Measurements from ENCODE around the gene AUNIP.

The AUNIP gene

DNA sequence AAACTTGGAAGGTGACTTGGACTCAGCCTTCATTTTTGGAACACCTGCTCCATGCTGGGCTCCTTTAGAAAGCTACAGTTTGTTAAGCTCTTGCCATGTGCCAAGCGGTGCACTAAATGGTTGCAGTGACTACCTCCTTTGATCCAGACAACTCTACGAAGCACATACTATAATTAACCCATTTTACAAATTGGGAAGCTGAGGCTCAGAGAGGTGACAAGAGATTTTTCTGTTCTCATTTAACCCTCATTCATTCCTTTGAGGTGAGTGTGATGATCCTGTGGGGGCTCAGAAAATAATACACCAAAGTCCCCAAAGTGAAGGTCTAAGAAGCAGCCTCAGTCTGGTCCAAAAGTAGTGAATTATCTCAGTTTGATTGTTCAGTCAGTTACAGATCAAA is 17.9 kb upstream of the AUNIP start:
- H2AFZ ChIP-seq (ENCODE audit: low read depth, low read length): no peak overlapping the region
- no peaks in the 10 kb centered on the region for H3K79me2 ChIP-seq (ENCODE audit: insufficient read depth, low read length)
- H3K4me2 ChIP-seq (ENCODE audit: insufficient read depth, low read length): no peak overlapping the region
- no peak for ATAC-seq (ENCODE audit: insufficient read depth, low read depth)
- no peaks in the 10 kb centered on the region for H3K4me1 ChIP-seq (ENCODE audit: insufficient read depth, low read length)
- no peaks in the 10 kb centered on the region for H3K9me3 ChIP-seq (ENCODE audit: insufficient read depth, low read length, severe bottlenecking)
- no peaks in the 10 kb centered on the region for H3K27me3 ChIP-seq (ENCODE audit: insufficient read depth, low read length, poor library complexity)
- DNase-seq: no peak
- no peaks in the 10 kb centered on the region for H4K20me1 ChIP-seq (ENCODE audit: insufficient read depth, low read length)
- H3K9ac ChIP-seq (ENCODE audit: low read depth, low read length): no peak overlapping the region
- H3K36me3 ChIP-seq (ENCODE audit: insufficient read depth, low read length): no peaks in the 10 kb centered on the region
- no peak overlapping the region for H3K27ac ChIP-seq (ENCODE audit: low read length)
- no peak overlapping the region for H3K4me3 ChIP-seq (ENCODE audit: low read depth in 1 of 2, low read length in 2 of 2)
- TF ChIP-seq, protein P1, sequence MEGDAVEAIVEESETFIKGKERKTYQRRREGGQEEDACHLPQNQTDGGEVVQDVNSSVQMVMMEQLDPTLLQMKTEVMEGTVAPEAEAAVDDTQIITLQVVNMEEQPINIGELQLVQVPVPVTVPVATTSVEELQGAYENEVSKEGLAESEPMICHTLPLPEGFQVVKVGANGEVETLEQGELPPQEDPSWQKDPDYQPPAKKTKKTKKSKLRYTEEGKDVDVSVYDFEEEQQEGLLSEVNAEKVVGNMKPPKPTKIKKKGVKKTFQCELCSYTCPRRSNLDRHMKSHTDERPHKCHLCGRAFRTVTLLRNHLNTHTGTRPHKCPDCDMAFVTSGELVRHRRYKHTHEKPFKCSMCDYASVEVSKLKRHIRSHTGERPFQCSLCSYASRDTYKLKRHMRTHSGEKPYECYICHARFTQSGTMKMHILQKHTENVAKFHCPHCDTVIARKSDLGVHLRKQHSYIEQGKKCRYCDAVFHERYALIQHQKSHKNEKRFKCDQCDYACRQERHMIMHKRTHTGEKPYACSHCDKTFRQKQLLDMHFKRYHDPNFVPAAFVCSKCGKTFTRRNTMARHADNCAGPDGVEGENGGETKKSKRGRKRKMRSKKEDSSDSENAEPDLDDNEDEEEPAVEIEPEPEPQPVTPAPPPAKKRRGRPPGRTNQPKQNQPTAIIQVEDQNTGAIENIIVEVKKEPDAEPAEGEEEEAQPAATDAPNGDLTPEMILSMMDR (IDR thresholded peaks at IDR 0.05; ENCODE audit: borderline replicate concordance, extremely low read depth, low read length, poor library complexity, severe bottlenecking): no peak
- no peak for TF ChIP-seq EZH2 (IDR thresholded peaks at IDR 0.05; ENCODE audit: borderline replicate concordance, low read depth, low read length, severe bottlenecking)

DNA sequence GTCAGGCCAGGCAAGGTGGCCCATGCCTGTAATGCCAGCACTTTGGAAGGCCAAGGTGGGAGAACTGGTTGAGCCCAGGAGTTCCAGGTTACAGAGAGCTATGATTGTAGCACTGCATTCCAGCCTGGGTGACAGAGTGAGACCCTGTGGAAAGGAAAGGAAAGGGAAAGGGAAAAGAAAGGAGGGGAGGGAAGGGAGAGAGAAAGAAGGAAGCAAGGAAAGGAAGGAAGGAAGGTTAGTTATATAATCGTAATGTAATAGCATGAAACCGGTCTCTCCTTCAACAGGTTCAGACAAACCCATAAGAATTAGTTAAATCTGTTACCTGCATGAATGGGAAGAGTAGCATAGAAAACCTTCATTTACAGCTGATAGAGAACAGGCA is 17.4 kb upstream of the AUNIP start:
- no peaks in the 10 kb centered on the region for H3K27me3 ChIP-seq (ENCODE audit: insufficient read depth, low read length, poor library complexity)
- no peak overlapping the region for H3K4me2 ChIP-seq (ENCODE audit: insufficient read depth, low read length)
- no peak overlapping the region for H3K27ac ChIP-seq (ENCODE audit: low read length)
- DNase-seq: no peak
- no peaks in the 10 kb centered on the region for H3K36me3 ChIP-seq (ENCODE audit: insufficient read depth, low read length)
- H3K9me3 ChIP-seq (ENCODE audit: insufficient read depth, low read length, severe bottlenecking): no peaks in the 10 kb centered on the region
- no peak for ATAC-seq (ENCODE audit: insufficient read depth, low read depth)
- H3K79me2 ChIP-seq (ENCODE audit: insufficient read depth, low read length): no peaks in the 10 kb centered on the region
- H4K20me1 ChIP-seq (ENCODE audit: insufficient read depth, low read length): no peaks in the 10 kb centered on the region
- no peak overlapping the region for H3K9ac ChIP-seq (ENCODE audit: low read depth, low read length)
- H3K4me3 ChIP-seq (ENCODE audit: low read depth in 1 of 2, low read length in 2 of 2): no peak overlapping the region
- no peak for TF ChIP-seq EZH2 (IDR thresholded peaks at IDR 0.05; ENCODE audit: borderline replicate concordance, low read depth, low read length, severe bottlenecking)
- TF ChIP-seq, protein P1 (IDR thresholded peaks at IDR 0.05; ENCODE audit: borderline replicate concordance, extremely low read depth, low read length, poor library complexity, severe bottlenecking): no peak
- no peaks in the 10 kb centered on the region for H3K4me1 ChIP-seq (ENCODE audit: insufficient read depth, low read length)
- no peak overlapping the region for H2AFZ ChIP-seq (ENCODE audit: low read depth, low read length)

DNA sequence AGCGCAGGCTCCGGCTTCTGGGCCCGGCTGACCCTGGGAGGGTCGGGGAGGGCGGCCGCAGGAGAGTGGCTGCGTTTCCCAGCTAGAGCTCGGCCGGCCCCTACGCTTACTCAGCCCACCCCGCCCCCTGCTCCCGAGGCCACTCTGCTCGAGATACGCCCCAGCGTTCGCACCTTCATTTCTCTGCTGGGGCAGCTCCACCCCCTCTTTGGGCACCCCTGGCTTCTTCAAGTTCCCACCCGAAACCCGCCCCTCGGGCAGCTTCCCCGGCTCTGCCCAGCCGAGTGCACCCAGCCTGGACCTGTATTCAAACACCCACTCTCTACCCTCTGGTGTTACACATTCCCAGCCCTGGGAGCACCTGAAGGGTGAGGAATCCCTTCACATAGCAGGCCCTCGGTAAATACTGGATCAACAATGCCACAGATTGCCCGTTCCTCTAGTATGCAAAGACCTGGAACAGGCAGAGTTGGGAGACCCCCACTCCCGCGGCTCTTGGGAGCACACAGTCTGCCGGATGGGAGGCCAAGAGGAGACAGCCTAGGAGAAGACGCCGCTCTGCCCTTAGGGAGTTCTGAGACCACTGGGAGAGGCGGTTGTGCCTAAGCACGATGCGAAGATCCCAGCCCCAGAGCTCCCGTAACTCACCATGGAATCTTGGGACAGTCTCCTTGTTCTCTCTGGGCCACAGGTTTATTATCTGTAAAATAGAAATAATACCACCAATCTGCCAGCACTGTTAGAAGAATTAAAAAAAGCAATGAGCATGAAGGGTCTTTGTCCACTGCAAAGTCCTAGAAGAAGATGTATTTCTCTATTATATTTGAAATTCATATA is 16.8 kb upstream of the AUNIP start:
- no peaks in the 10 kb centered on the region for H3K4me1 ChIP-seq (ENCODE audit: insufficient read depth, low read length)
- no peaks in the 10 kb centered on the region for H3K27me3 ChIP-seq (ENCODE audit: insufficient read depth, low read length, poor library complexity)
- no peak overlapping the region for H3K4me2 ChIP-seq (ENCODE audit: insufficient read depth, low read length)
- no peak overlapping the region for H2AFZ ChIP-seq (ENCODE audit: low read depth, low read length)
- no peak overlapping the region for H3K27ac ChIP-seq (ENCODE audit: low read length)
- no peaks in the 10 kb centered on the region for H3K9me3 ChIP-seq (ENCODE audit: insufficient read depth, low read length, severe bottlenecking)
- no peaks in the 10 kb centered on the region for H4K20me1 ChIP-seq (ENCODE audit: insufficient read depth, low read length)
- DNase-seq (no peak), ATAC-seq (ENCODE audit: insufficient read depth, low read depth) (no peak)
- no peak overlapping the region for H3K4me3 ChIP-seq (ENCODE audit: low read depth in 1 of 2, low read length in 2 of 2)
- no peaks in the 10 kb centered on the region for H3K79me2 ChIP-seq (ENCODE audit: insufficient read depth, low read length)
- H3K36me3 ChIP-seq (ENCODE audit: insufficient read depth, low read length): no peaks in the 10 kb centered on the region
- no peak overlapping the region for H3K9ac ChIP-seq (ENCODE audit: low read depth, low read length)
- TF ChIP-seq, protein P1 (IDR thresholded peaks at IDR 0.05; ENCODE audit: borderline replicate concordance, extremely low read depth, low read length, poor library complexity, severe bottlenecking): no peak
- TF ChIP-seq EZH2 (IDR thresholded peaks at IDR 0.05; ENCODE audit: borderline replicate concordance, low read depth, low read length, severe bottlenecking): no peak
